Upper lobe of left lung (tissue), 6 donors: ENCODE results near the gene NCOA6. TPM values are rescaled to one million over a fixed set of nuclear protein-coding genes. Genes with fewer than 3 reads are reported as not detected.

Experiments used
- ATAC-seq, 2 donors: fragments of 200-7000 bp; cut with Tn5 transposase; one replicate each; pipeline ENCODE4 v1.9.1; 2022; ENCODE audit warnings: mild to moderate bottlenecking in 2 of 2, moderate library complexity in 2 of 2; ENCODE audit not compliant: low FRiP score in 2 of 2
- DNase-seq, 2 donors: peaks; one replicate each; pipeline ENCODE4 v3.0.0-alpha.2; 2019 to 2020
- H3K27ac ChIP-seq, 4 donors: fragments of 200-600 bp; sonication (generic); one replicate each; pipeline ENCODE4 v1.5.1; 2016 to 2019
- H3K27me3 ChIP-seq, 4 donors: fragments of 200-600 bp; sonication (generic); one replicate each; pipeline ENCODE4 v1.5.1; 2017 to 2019
- H3K36me3 ChIP-seq, 4 donors: fragments of 200-600 bp; sonication (generic); one replicate each; pipeline ENCODE4 v1.5.1; 2016 to 2019
- H3K4me1 ChIP-seq, 4 donors: fragments of 200-600 bp; sonication (generic); one replicate each; pipeline ENCODE4 v1.5.1; 2018 to 2019
- H3K4me3 ChIP-seq, 4 donors: fragments of 200-600 bp; sonication (generic); one replicate each; pipeline ENCODE4 v1.5.1; 2017 to 2019; ENCODE audit warnings: mild to moderate bottlenecking in 2 of 4, moderate library complexity in 1 of 4
- H3K9me3 ChIP-seq, 4 donors: fragments of 200-600 bp; sonication (generic); one replicate each; pipeline ENCODE4 v1.5.1; 2018 to 2019
- EP300 ChIP-seq, 4 donors: sonication (generic); formaldehyde crosslinking; IDR thresholded peaks; one replicate each; pipeline ENCODE4 v1.5.1; 2017; ENCODE audit warnings: antibody characterized with exemption in 4 of 4, control low read depth in 2 of 4
- POLR2A ChIP-seq, 4 donors: fragments of 450-650 bp; IDR thresholded peaks; one replicate each; pipeline ENCODE4 v1.5.1; 2016 to 2017; ENCODE audit warnings: antibody characterized with exemption in 4 of 4, mild to moderate bottlenecking in 2 of 4
- POLR2AphosphoS5 ChIP-seq, 2 donors: sonication (generic); formaldehyde crosslinking; IDR thresholded peaks; one replicate each; pipeline ENCODE4 v1.5.1; 2017; ENCODE audit warnings: antibody characterized with exemption in 2 of 2
- WGBS, 2 donors: methylation state at CpG; one replicate each; pipeline ENCODE4 v1.1.5; 2017 to 2018; 5-methylcytosine and 5-hydroxymethylcytosine counted together
- total RNA-seq, 6 donors: library from RNA; depleted of rRNA in 4 of 6; stranded (reverse); fragments of >200 nt in 4 of 6; gene quantifications; one replicate each; pipeline versions ENCODE4 v1.1.0 to v1.2.1, GENCODE V29; 2016 to 2021
- TF ChIP-seq, protein P1 (sequence below), 6 experiments: fragments of 450-650 bp in 4 of 6; fragments of 200-600 bp in 2 of 6; sonication (generic) in 2 of 6; IDR thresholded peaks; one replicate each; pipeline ENCODE4 v1.5.1; 2016 to 2019; ENCODE audit warnings: antibody characterized with exemption in 6 of 6
- donor health status: DM: no; HTN: no; CAD: no; lungs with moderate emphysema.
- donor health status: DM: no; HTN: yes; CAD: no; lungs with severe emphysema.

The NCOA6 gene
- total RNA-seq, 6 donors from 2014 or later = 23.0 to 68.1 (median 25.8) TPM

DNA sequence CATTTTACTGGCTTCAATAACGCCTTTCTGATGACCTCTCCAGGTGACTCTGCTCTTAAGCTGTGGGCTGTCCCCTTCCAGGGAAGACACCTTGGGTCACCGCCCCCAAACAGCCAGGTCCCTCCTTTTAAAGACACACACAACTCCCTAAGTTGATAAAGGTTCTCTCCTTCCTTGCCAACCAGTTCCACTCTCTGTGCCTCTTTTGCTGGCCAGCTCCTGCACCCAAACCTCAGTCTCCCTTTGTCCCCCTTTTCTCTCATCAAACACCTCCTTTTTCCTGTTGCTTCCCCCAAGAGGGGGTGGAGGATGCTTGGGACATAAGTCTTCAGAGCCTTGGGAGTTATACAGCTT, 1.0 kb downstream of the NCOA6 start:
- WGBS, 2 donors = 4% methylated on average over 2 of the region's 2 CpGs
- ATAC-seq (peak; percentile 64 to 84), DNase-seq (peak in 1 of 2 donors; percentile 87)
- Histone ChIP-seq H3K27ac (peak overlapping the region; percentile 91 to 98 (median 94)), H3K36me3 (no peaks in the 10 kb centered on the region), H3K9me3 (no peaks in the 10 kb centered on the region), H3K27me3 (no peaks in the 10 kb centered on the region), H3K4me1 (peaks cover 21 to 29% (median 24%) of the 10 kb centered on the region in 4 donors), H3K4me3 (peak overlapping the region; percentile 86 to 98 (median 92))
- peak in 1 of 2 donors; percentile 91 for TF ChIP-seq POLR2AphosphoS5 (IDR thresholded peaks at IDR 0.05)
- TF ChIP-seq POLR2A (IDR thresholded peaks at IDR 0.05) = peak in 3 of 4 donors; percentile 12 to 57 (median 44)
- no peak for TF ChIP-seq EP300 (IDR thresholded peaks at IDR 0.05)

DNA sequence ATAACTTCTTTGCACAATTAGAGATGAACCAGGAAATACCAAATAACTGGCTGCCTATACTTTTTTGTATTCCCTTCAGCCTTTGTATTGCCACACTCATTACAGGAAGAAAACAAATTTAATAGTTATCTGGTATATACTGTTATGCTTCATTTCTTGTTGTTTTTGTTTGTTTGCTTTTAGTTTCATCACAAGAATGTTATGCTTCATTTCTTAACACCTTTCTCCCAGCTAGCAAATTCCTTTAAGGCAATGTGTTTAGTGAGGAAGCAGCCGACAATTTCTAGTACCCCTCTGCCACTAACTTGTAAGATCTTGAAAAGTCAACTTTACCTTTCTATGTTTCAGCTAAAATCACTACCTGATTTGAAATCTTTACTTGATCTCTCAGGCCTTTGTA, 1.4 kb downstream of the NCOA6 start:
- Histone ChIP-seq H3K4me3 (peak overlapping the region in 3 of 4 donors; percentile 86 to 96 (median 88)), H3K9me3 (no peaks in the 10 kb centered on the region), H3K4me1 (peaks cover 21 to 33% (median 26%) of the 10 kb centered on the region in 4 donors), H3K27ac (peak overlapping the region in 3 of 4 donors; percentile 91 to 98 (median 95)), H3K27me3 (no peaks in the 10 kb centered on the region), H3K36me3 (no peaks in the 10 kb centered on the region)
- 15 to 21% methylated on average over 1 of the region's 1 CpG for WGBS, 2 donors
- ATAC-seq (no peak), DNase-seq (no peak)
- no peak for TF ChIP-seq EP300 (IDR thresholded peaks at IDR 0.05)
- TF ChIP-seq POLR2AphosphoS5 (IDR thresholded peaks at IDR 0.05) = no peak
- TF ChIP-seq POLR2A (IDR thresholded peaks at IDR 0.05) = no peak
- TF ChIP-seq, protein P1, sequence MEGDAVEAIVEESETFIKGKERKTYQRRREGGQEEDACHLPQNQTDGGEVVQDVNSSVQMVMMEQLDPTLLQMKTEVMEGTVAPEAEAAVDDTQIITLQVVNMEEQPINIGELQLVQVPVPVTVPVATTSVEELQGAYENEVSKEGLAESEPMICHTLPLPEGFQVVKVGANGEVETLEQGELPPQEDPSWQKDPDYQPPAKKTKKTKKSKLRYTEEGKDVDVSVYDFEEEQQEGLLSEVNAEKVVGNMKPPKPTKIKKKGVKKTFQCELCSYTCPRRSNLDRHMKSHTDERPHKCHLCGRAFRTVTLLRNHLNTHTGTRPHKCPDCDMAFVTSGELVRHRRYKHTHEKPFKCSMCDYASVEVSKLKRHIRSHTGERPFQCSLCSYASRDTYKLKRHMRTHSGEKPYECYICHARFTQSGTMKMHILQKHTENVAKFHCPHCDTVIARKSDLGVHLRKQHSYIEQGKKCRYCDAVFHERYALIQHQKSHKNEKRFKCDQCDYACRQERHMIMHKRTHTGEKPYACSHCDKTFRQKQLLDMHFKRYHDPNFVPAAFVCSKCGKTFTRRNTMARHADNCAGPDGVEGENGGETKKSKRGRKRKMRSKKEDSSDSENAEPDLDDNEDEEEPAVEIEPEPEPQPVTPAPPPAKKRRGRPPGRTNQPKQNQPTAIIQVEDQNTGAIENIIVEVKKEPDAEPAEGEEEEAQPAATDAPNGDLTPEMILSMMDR (IDR thresholded peaks at IDR 0.05) = no peak

- TF ChIP-seq POLR2AphosphoS5 (IDR thresholded peaks at IDR 0.05) = no peak
- no peak for TF ChIP-seq EP300 (IDR thresholded peaks at IDR 0.05)
- TF ChIP-seq POLR2A (IDR thresholded peaks at IDR 0.05) = no peak
- TF ChIP-seq, protein P1 (IDR thresholded peaks at IDR 0.05) = no peak
- H3K9me3 ChIP-seq = no peaks in the 10 kb centered on the region
- no peak overlapping the region for H3K4me3 ChIP-seq
- no peak for ATAC-seq
- WGBS, 2 donors = 67 to 73% methylated on average over 8 of the region's 8 CpGs
- no peaks in the 10 kb centered on the region for H3K36me3 ChIP-seq
- DNase-seq = no peak
- H3K27me3 ChIP-seq = no peaks in the 10 kb centered on the region
- peaks cover 23 to 34% (median 26%) of the 10 kb centered on the region in 4 donors for H3K4me1 ChIP-seq
- H3K27ac ChIP-seq = no peak overlapping the region
These were observed 4.5 kb downstream of the NCOA6 start for GRCh38 chr20:34820805-34821578.

- Histone ChIP-seq H3K4me1 (peaks cover 8 to 19% (median 12%) of the 10 kb centered on the region in 4 donors), H3K36me3 (no peaks in the 10 kb centered on the region), H3K27ac (no peak overlapping the region), H3K9me3 (no peaks in the 10 kb centered on the region), H3K27me3 (no peaks in the 10 kb centered on the region), H3K4me3 (no peak overlapping the region)
- 37 to 59% methylated on average over 2 of the region's 2 CpGs for WGBS, 2 donors
- TF ChIP-seq EP300 (IDR thresholded peaks at IDR 0.05) = no peak
- no peak for TF ChIP-seq POLR2AphosphoS5 (IDR thresholded peaks at IDR 0.05)
- no peak for DNase-seq
- ATAC-seq = no peak
These were observed 7.7 kb downstream of the NCOA6 start for GRCh38 chr20:34817801-34818200.

DNA sequence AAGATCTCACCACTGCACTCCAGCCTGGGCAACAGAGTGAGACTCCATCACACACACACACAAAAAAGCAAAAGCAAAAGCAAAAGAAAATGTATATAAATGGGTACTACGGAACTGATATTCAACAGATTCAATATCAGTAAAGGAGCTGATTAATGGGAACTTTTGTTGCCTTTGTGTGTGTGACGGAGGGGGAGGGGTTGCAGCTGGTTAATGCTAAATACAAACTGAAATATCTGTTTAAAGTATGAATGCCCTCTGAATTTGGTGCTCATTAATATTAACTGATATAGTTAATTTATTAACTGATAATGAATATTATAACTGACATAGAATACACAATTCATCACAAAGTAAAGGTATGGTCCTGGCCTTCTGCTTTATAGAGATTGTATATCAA, 8.4 kb downstream of the NCOA6 start:
- Histone ChIP-seq H3K36me3 (no peaks in the 10 kb centered on the region), H3K4me3 (no peak overlapping the region), H3K9me3 (no peaks in the 10 kb centered on the region), H3K27ac (no peak overlapping the region), H3K27me3 (no peaks in the 10 kb centered on the region), H3K4me1 (peaks cover 6 to 18% (median 11%) of the 10 kb centered on the region in 4 donors)
- no peak for DNase-seq
- 43 to 70% methylated on average over 2 of the region's 2 CpGs for WGBS, 2 donors
- TF ChIP-seq EP300 (IDR thresholded peaks at IDR 0.05) (no peak), POLR2AphosphoS5 (IDR thresholded peaks at IDR 0.05) (no peak), POLR2A (IDR thresholded peaks at IDR 0.05) (no peak)
- TF ChIP-seq, protein P1 (IDR thresholded peaks at IDR 0.05) = no peak
- ATAC-seq = no peak
